Activated CD8-positive, alpha-beta memory T cell treated with anti-CD3 and anti-CD28 coated beads for 4 hours (primary cell): ENCODE measurements around the gene OGFOD1.
A peak's percentile ranks its signal among the peaks of the same experiment; 100 is the strongest.
"Not testable (repeated sequence)": the region's sequence is repeated elsewhere in the genome, so short reads cannot be mapped to it uniquely, and the experiment has no call there.

ENCODE experiments used
- DNase-seq, 2 donors: peaks; one replicate each; pipeline ENCODE4 v3.0.0-alpha.2; 2020; ENCODE audit warnings: low read depth in 2 of 2

Gene OGFOD1

GRCh38 chr16:56480776-56481467 lies 29.6 kb downstream of the OGFOD1 start:
- DNase-seq: no peak

- no peak for DNase-seq
Measured at GRCh38 chr16:56481468-56482122, 30.2 kb downstream of the OGFOD1 start.

GRCh38 chr16:56482683-56483236 lies 31.4 kb downstream of the OGFOD1 start:
- no peak for DNase-seq

- DNase-seq: no peak
Measured at GRCh38 chr16:56483394-56483793, 32.0 kb downstream of the OGFOD1 start.

- DNase-seq: no peak
Measured at GRCh38 chr16:56488035-56488434, 36.7 kb downstream of the OGFOD1 start.

- not testable (repeated sequence) for DNase-seq
Measured at GRCh38 chr16:56488868-56489267, 37.5 kb downstream of the OGFOD1 start.

GRCh38 chr16:56491657-56492261 lies 40.4 kb downstream of the OGFOD1 start:
- DNase-seq: no peak

GRCh38 chr16:56493126-56493525 lies 41.8 kb downstream of the OGFOD1 start:
- no peak for DNase-seq

- no peak for DNase-seq
Measured at GRCh38 chr16:56493815-56494214, 42.5 kb downstream of the OGFOD1 start.

GRCh38 chr16:56505181-56505580 lies 53.8 kb downstream of the OGFOD1 start:
- no peak for DNase-seq

- no peak for DNase-seq
Measured at GRCh38 chr16:56506941-56507340, 55.6 kb downstream of the OGFOD1 start.

GRCh38 chr16:56510544-56510943 lies 59.2 kb downstream of the OGFOD1 start:
- DNase-seq: no peak

- no peak for DNase-seq
Measured at GRCh38 chr16:56512025-56512424, 60.7 kb downstream of the OGFOD1 start.

- no peak for DNase-seq
Measured at GRCh38 chr16:56513091-56513490, 61.7 kb downstream of the OGFOD1 start.

- DNase-seq: peak in 1 of 2 donors; percentile 10
Measured at GRCh38 chr16:56513972-56514371, 62.6 kb downstream of the OGFOD1 start.

GRCh38 chr16:56514845-56515244 lies 63.5 kb downstream of the OGFOD1 start:
- no peak for DNase-seq

- no peak for DNase-seq
Measured at GRCh38 chr16:56515665-56516064, 64.3 kb downstream of the OGFOD1 start.

- no peak for DNase-seq
Measured at GRCh38 chr16:56517206-56517605, 65.9 kb downstream of the OGFOD1 start.

GRCh38 chr16:56518425-56518824 lies 67.1 kb downstream of the OGFOD1 start:
- no peak for DNase-seq

GRCh38 chr16:56519459-56520250 lies 68.3 kb downstream of the OGFOD1 start, which contains the start of gene BBS2:
Gene BBS2, minus strand, starts transcription at chr16:56520024. Its CDS starts 162 bp downstream, at chr16:56519862.
- peak; percentile 82 to 83 for DNase-seq

GRCh38 chr16:56520251-56520577 lies 68.9 kb downstream of the OGFOD1 start:
- no peak for DNase-seq

GRCh38 chr16:56525236-56525635 lies 73.9 kb downstream of the OGFOD1 start:
- DNase-seq: no peak
